NT2/D1 (cell line): ENCODE measurements around the gene EPHB3.

Experiments used
- SUZ12 ChIP-seq: IDR thresholded peaks from 2 replicates; pipeline ENCODE4 v1.6.1; 2011; ENCODE audit not compliant: insufficient read length, insufficient read depth; ENCODE audit errors: extremely low read depth
- YY1 ChIP-seq: IDR thresholded peaks from 2 replicates; pipeline ENCODE4 v1.6.1; 2011; ENCODE audit not compliant: insufficient read length, insufficient read depth
- ZNF274 ChIP-seq: IDR thresholded peaks from 2 replicates; pipeline ENCODE4 v1.6.1; 2011; ENCODE audit warnings: mild to moderate bottlenecking, low read depth, low read length

DNA sequence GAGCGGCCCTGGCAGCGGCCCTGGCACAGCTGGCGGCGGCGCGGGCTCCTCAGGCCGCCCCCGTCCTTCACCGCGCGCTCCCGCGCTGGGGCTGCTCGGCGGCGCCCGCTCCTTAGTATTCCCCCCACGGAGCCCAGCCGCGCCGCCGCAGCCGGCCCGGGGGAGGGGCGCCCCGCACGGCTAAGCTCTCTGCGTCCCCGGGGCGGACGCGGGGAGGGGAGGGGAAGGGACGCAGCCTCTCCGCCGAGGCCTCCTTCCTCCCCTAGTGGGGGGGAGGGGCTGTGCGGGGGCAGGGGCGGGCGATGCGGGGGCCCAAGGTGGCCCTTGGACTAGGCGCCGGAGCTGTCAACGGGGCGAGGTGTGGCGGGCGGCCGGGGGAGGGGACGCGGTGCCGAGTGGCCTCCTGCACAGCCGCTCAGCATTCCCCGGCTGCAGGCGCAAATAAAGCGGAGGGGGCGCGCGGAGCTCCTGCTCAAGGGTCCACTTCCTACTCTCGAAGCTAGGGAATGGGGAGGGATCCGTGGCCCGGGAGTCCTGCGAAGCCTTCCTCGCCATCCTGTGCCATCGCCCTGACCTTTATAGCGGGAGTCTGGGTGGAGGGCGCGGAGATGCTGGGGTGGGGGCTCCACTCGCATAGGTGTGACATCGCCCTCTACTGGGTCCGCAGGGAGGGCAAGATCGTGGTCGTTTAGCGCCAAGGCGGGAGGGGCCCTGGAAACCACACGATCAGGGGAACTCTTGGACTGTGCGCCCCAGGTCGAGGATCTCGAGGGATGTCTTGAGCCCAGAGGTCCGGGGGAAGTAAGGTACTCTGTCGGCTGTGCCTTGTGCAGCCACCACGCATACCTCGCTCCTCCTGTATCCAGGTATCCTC is 22.2 kb downstream of the EPHB3 start:
- no peak for TF ChIP-seq YY1
- no peak for TF ChIP-seq ZNF274
- TF ChIP-seq SUZ12, result no peak
